Activated CD8-positive, alpha-beta T cell treated with anti-CD3 and anti-CD28 coated beads for 36 hours (primary cell): ENCODE results near the gene GPR161. TPM values are rescaled to one million over a fixed set of nuclear protein-coding genes. Genes with fewer than 3 reads are reported as not detected.
A peak's percentile ranks its signal among the peaks of the same experiment; 100 is the strongest.

Experiments used
- ATAC-seq: fragments of 200-7000 bp; cut with Tn5 transposase; one replicate; pipeline ENCODE4 v1.10.0; 2021; ENCODE audit warnings: mild to moderate bottlenecking, moderate library complexity
- CTCF ChIA-PET: fragments of 350-600 bp; sonication (Branson Sonifier 250); formaldehyde crosslinking; loops from one replicate; lab custom pipeline; 2021; ENCODE audit warnings: antibody characterized with exemption; lab: Charles Lee
- POLR2A ChIA-PET: fragments of 350-600 bp; sonication (Branson Sonifier 250); formaldehyde crosslinking; loops from one replicate; lab custom pipeline; 2021; ENCODE audit warnings: antibody characterized with exemption; lab: Charles Lee
- DNase-seq: peaks from one replicate; pipeline ENCODE4 v3.0.0-alpha.2; 2020
- H3K27ac Mint-ChIP-seq: one replicate; pipeline ENCODE4 v1.8.0; 2021; ENCODE audit warnings: mild to moderate bottlenecking, mixed read lengths
- H3K27me3 Mint-ChIP-seq: one replicate; pipeline ENCODE4 v1.8.0; 2021; ENCODE audit warnings: mixed read lengths
- H3K36me3 Mint-ChIP-seq: one replicate; pipeline ENCODE4 v1.8.0; 2021; ENCODE audit warnings: low read depth, mixed read lengths
- H3K4me1 Mint-ChIP-seq: one replicate; pipeline ENCODE4 v1.8.0; 2021; ENCODE audit warnings: low read depth, mixed read lengths
- H3K4me3 Mint-ChIP-seq: one replicate; pipeline ENCODE4 v1.8.0; 2021; ENCODE audit warnings: mild to moderate bottlenecking, moderate library complexity, mixed read lengths
- H3K9me3 Mint-ChIP-seq: one replicate; pipeline ENCODE4 v1.8.0; 2021; ENCODE audit warnings: mixed read lengths
- CTCF ChIP-seq: fragments of 200-600 bp; IDR thresholded peaks from one replicate; pipeline ENCODE4 v1.8.0; 2022; ENCODE audit warnings: antibody characterized with exemption, mild to moderate bottlenecking
- intact Hi-C: fragments of 100-400 bp; cut with micrococcal nuclease; formaldehyde crosslinking; loops from one replicate; pipeline ENCODE4 v1.10.0; 2022
- total RNA-seq, 2 experiments: library from RNA; stranded (reverse); gene quantifications; one replicate each; pipeline ENCODE4 v1.2.3, GENCODE V29; 2021

The GPR161 gene
- total RNA-seq, 2 experiments from 2014 or later = 0.16 to 0.20 TPM

GRCh38 chr1:168112673-168113305 is 23.9 kb downstream of the GPR161 start:
- H3K9me3 Mint-ChIP-seq = no peaks in the 10 kb centered on the region
- POLR2A ChIA-PET = interaction anchor here (0.6 kb wide), 1 partner anchor 12 kb away, joined by 3 read pairs; no protein-coding TSS in a partner anchor
- CTCF ChIA-PET = interaction anchor here (0.8 to 1.2 kb wide), 2 partner anchors 30 to 230 kb away, joined by 3 to 6 read pairs; no protein-coding TSS in a partner anchor
- H3K4me1 Mint-ChIP-seq = peaks cover 7% of the 10 kb centered on the region
- no peak for TF ChIP-seq CTCF
- no peak overlapping the region for H3K27ac Mint-ChIP-seq
- peak; percentile 93 for ATAC-seq
- no peak overlapping the region for H3K4me3 Mint-ChIP-seq
- peak; percentile 83 for DNase-seq
- intact Hi-C loops = no loop called here
- no peaks in the 10 kb centered on the region for H3K27me3 Mint-ChIP-seq
- no peaks in the 10 kb centered on the region for H3K36me3 Mint-ChIP-seq

- ChIA-PET CTCF (no interaction called here), POLR2A (no interaction called here)
- Mint-ChIP-seq H3K9me3 (no peaks in the 10 kb centered on the region), H3K36me3 (no peaks in the 10 kb centered on the region), H3K27me3 (no peaks in the 10 kb centered on the region), H3K27ac (no peak overlapping the region), H3K4me1 (peaks cover 7% of the 10 kb centered on the region), H3K4me3 (no peak overlapping the region)
- DNase-seq (no peak), ATAC-seq (no peak)
- TF ChIP-seq CTCF = no peak
- intact Hi-C loops = no loop called here
Measured at GRCh38 chr1:168110896-168111545, 25.7 kb downstream of the GPR161 start.

GRCh38 chr1:168106274-168106673 is 30.5 kb downstream of the GPR161 start:
- ATAC-seq = no peak
- Mint-ChIP-seq H3K36me3 (no peaks in the 10 kb centered on the region), H3K27ac (no peak overlapping the region), H3K4me3 (no peak overlapping the region), H3K27me3 (no peaks in the 10 kb centered on the region), H3K9me3 (no peaks in the 10 kb centered on the region), H3K4me1 (no peaks in the 10 kb centered on the region)
- ChIA-PET POLR2A (no interaction called here), CTCF (interaction anchor here (8.3 kb wide), 1 partner anchor 23 kb away, joined by 52 read pairs; no protein-coding TSS in a partner anchor)
- no peak for DNase-seq
- TF ChIP-seq CTCF = no peak
- intact Hi-C loops = no loop called here

- ChIA-PET POLR2A (no interaction called here), CTCF (interaction anchor here (8.3 kb wide), 1 partner anchor 22 kb away, joined by 52 read pairs; no protein-coding TSS in a partner anchor)
- Mint-ChIP-seq H3K4me3 (no peak overlapping the region), H3K36me3 (no peaks in the 10 kb centered on the region), H3K9me3 (no peaks in the 10 kb centered on the region), H3K27me3 (no peaks in the 10 kb centered on the region), H3K4me1 (no peaks in the 10 kb centered on the region), H3K27ac (no peak overlapping the region)
- ATAC-seq (no peak), DNase-seq (no peak)
- no peak for TF ChIP-seq CTCF
- intact Hi-C loops = no loop called here
Measured at GRCh38 chr1:168105846-168106245, 30.9 kb downstream of the GPR161 start.

GRCh38 chr1:168104535-168104934 is 32.2 kb downstream of the GPR161 start:
- H3K27me3 Mint-ChIP-seq = no peaks in the 10 kb centered on the region
- CTCF ChIA-PET = interaction anchor here (1.1 to 8.3 kb wide), 2 partner anchors 13 to 21 kb away, joined by 4 to 52 read pairs; no protein-coding TSS in a partner anchor
- H3K9me3 Mint-ChIP-seq = no peaks in the 10 kb centered on the region
- POLR2A ChIA-PET = no interaction called here
- H3K36me3 Mint-ChIP-seq = no peaks in the 10 kb centered on the region
- no peak for TF ChIP-seq CTCF
- DNase-seq = no peak
- no peak overlapping the region for H3K27ac Mint-ChIP-seq
- ATAC-seq = no peak
- no peak overlapping the region for H3K4me3 Mint-ChIP-seq
- intact Hi-C loops = no loop called here
- no peaks in the 10 kb centered on the region for H3K4me1 Mint-ChIP-seq
